Measurements from ENCODE around the gene BAIAP2L2. TPM values are rescaled to one million over a fixed set of nuclear protein-coding genes. Genes with fewer than 3 reads are reported as not detected.
A peak's percentile ranks its signal among the peaks of the same experiment; 100 is the strongest.

BAIAP2L2 gene
- total RNA-seq, 1 donor from 2014 or later, result 0.54 TPM

- Histone ChIP-seq H3K4me3 (ENCODE audit: insufficient read depth, low read depth, low read length) (no peak overlapping the region), H2AFZ (ENCODE audit: low read depth, low read length) (no peak overlapping the region), H3K36me3 (ENCODE audit: insufficient read depth, low read length) (no peaks in the 10 kb centered on the region), H3K4me1 (ENCODE audit: insufficient read depth, low read length) (no peaks in the 10 kb centered on the region), H3K27ac (ENCODE audit: low read depth, low read length) (no peak overlapping the region), H4K20me1 (ENCODE audit: insufficient read depth, low read length) (no peaks in the 10 kb centered on the region), H3K27me3 (ENCODE audit: insufficient read depth, low read length) (no peaks in the 10 kb centered on the region), H3K79me2 (ENCODE audit: insufficient read depth, low read length) (no peaks in the 10 kb centered on the region), H3K4me2 (ENCODE audit: low read length) (no peak overlapping the region), H3K9me3 (ENCODE audit: insufficient read depth, low read depth, low read length) (no peaks in the 10 kb centered on the region), H3K9ac (ENCODE audit: low read length) (no peak overlapping the region)
- H3K36me3 Mint-ChIP-seq (ENCODE audit: low read depth, unreplicated experiment), result peaks cover 3% of the 10 kb centered on the region
- no peaks in the 10 kb centered on the region for H3K9me3 Mint-ChIP-seq (ENCODE audit: unreplicated experiment)
- TF ChIP-seq EZH2 (IDR thresholded peaks at IDR 0.05; ENCODE audit: insufficient read depth, low read length) (no peak), CTCF (IDR thresholded peaks at IDR 0.05; ENCODE audit: insufficient read depth, low read depth, low read length) (no peak)
- peaks cover 13% of the 10 kb centered on the region for H3K27me3 Mint-ChIP-seq (ENCODE audit: low read depth, unreplicated experiment)
- DNase-seq (ENCODE audit: low read depth) (no peak), FAIRE-seq (no peak)
- H3K4me3 Mint-ChIP-seq (ENCODE audit: unreplicated experiment), result no peak overlapping the region
- no peak overlapping the region for H3K27ac Mint-ChIP-seq (ENCODE audit: unreplicated experiment)
- H3K4me1 Mint-ChIP-seq (ENCODE audit: low read depth, unreplicated experiment), result no peaks in the 10 kb centered on the region
These were observed 5.1 kb upstream of the BAIAP2L2 start for GRCh38 chr22:38115423-38116205.

GRCh38 chr22:38114484-38115398 is 4.3 kb upstream of the BAIAP2L2 start:
- Histone ChIP-seq H4K20me1 (ENCODE audit: insufficient read depth, low read length) (no peaks in the 10 kb centered on the region), H3K9ac (ENCODE audit: low read length) (no peak overlapping the region), H3K27ac (ENCODE audit: low read depth, low read length) (no peak overlapping the region), H3K79me2 (ENCODE audit: insufficient read depth, low read length) (no peaks in the 10 kb centered on the region), H3K27me3 (ENCODE audit: insufficient read depth, low read length) (no peaks in the 10 kb centered on the region), H3K36me3 (ENCODE audit: insufficient read depth, low read length) (no peaks in the 10 kb centered on the region), H3K9me3 (ENCODE audit: insufficient read depth, low read depth, low read length) (no peaks in the 10 kb centered on the region), H3K4me1 (ENCODE audit: insufficient read depth, low read length) (no peaks in the 10 kb centered on the region), H3K4me2 (ENCODE audit: low read length) (no peak overlapping the region), H3K4me3 (ENCODE audit: insufficient read depth, low read depth, low read length) (no peak overlapping the region), H2AFZ (ENCODE audit: low read depth, low read length) (no peak overlapping the region)
- Mint-ChIP-seq H3K27me3 (ENCODE audit: low read depth, unreplicated experiment) (peaks cover 13% of the 10 kb centered on the region), H3K4me1 (ENCODE audit: low read depth, unreplicated experiment) (no peaks in the 10 kb centered on the region), H3K27ac (ENCODE audit: unreplicated experiment) (no peak overlapping the region), H3K9me3 (ENCODE audit: unreplicated experiment) (no peaks in the 10 kb centered on the region), H3K36me3 (ENCODE audit: low read depth, unreplicated experiment) (peaks cover 3% of the 10 kb centered on the region), H3K4me3 (ENCODE audit: unreplicated experiment) (no peak overlapping the region)
- DNase-seq (ENCODE audit: low read depth), result peak; percentile 42
- no peak for FAIRE-seq
- no peak for TF ChIP-seq EZH2 (IDR thresholded peaks at IDR 0.05; ENCODE audit: insufficient read depth, low read length)
- TF ChIP-seq CTCF (IDR thresholded peaks at IDR 0.05; ENCODE audit: insufficient read depth, low read depth, low read length), result peak; percentile 77

Measured in astrocyte (in vitro differentiated cells and primary cell).